ENCODE measurements around the gene LIPC.

The LIPC gene

DNA sequence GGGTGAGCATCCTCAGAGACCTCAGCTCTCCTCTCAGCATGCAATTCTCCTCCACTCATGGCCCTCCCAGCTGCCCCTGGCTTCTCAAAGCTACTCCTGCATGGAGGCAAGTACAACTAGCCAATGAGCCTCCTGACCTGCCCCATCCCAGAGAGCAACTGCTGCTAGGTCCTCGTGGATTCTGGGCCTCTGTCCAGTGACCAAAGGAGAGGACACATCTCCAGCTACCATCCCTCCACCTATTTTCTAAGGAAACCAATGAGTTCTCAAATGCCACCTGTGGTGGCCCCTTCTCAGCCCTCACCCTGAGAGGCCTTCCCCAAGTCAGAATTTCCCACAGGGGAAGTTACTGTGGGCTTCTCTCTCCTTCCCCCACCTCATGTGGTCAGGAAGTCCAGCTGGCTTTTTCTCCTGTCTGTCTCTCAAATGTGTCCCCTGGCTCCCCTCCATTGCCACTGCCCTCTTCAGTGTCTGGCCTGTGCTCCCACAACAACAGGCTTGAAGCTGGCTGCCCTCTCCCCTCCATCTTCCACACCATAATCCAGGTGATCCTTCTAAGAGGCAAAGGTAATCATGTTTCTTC is 43.0 kb downstream of the LIPC start:
- Histone ChIP-seq H3K27ac (ENCODE audit: extremely low read depth, low read depth, low read length) (no peak overlapping the region), H3K4me3 (ENCODE audit: low read depth, low read length) (no peak overlapping the region), H3K4me1 (ENCODE audit: control insufficient read depth, insufficient read depth, low read length) (no peaks in the 10 kb centered on the region; the same call in 1 of the 2 replicates), H3K9me3 (ENCODE audit: control insufficient read depth, insufficient read depth, low read depth, low read length) (no peaks in the 10 kb centered on the region), H3K36me3 (ENCODE audit: control insufficient read depth in 2 of 2, insufficient read depth in 1 of 2, low read length in 2 of 2) (no peaks in the 10 kb centered on the region)
- ChIA-PET CTCF (no interaction called here), POLR2A (no interaction called here)
- TF ChIP-seq ZNF394 (tag by site-specific recombination; IDR thresholded peaks at IDR 0.05; ENCODE audit: borderline replicate concordance) (no peak), ZNF184 (tag by site-specific recombination; IDR thresholded peaks at IDR 0.05) (no peak), ZNF202 (tag by site-specific recombination; IDR thresholded peaks at IDR 0.05; ENCODE audit: borderline replicate concordance) (no peak), ZNF791 (tag by site-specific recombination; IDR thresholded peaks at IDR 0.05) (no peak), WT1 (tag by site-specific recombination; IDR thresholded peaks at IDR 0.05) (no peak), ZNF366 (tag by site-specific recombination; conservative IDR thresholded peaks at IDR 0.05) (no peak)
- TF ChIP-seq, protein P1, sequence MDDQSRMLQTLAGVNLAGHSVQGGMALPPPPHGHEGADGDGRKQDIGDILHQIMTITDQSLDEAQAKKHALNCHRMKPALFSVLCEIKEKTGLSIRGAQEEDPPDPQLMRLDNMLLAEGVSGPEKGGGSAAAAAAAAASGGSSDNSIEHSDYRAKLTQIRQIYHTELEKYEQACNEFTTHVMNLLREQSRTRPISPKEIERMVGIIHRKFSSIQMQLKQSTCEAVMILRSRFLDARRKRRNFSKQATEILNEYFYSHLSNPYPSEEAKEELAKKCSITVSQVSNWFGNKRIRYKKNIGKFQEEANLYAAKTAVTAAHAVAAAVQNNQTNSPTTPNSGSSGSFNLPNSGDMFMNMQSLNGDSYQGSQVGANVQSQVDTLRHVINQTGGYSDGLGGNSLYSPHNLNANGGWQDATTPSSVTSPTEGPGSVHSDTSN (CRISPR knock-in tag; IDR thresholded peaks at IDR 0.05): no peak
- TF ChIP-seq, protein P2, sequence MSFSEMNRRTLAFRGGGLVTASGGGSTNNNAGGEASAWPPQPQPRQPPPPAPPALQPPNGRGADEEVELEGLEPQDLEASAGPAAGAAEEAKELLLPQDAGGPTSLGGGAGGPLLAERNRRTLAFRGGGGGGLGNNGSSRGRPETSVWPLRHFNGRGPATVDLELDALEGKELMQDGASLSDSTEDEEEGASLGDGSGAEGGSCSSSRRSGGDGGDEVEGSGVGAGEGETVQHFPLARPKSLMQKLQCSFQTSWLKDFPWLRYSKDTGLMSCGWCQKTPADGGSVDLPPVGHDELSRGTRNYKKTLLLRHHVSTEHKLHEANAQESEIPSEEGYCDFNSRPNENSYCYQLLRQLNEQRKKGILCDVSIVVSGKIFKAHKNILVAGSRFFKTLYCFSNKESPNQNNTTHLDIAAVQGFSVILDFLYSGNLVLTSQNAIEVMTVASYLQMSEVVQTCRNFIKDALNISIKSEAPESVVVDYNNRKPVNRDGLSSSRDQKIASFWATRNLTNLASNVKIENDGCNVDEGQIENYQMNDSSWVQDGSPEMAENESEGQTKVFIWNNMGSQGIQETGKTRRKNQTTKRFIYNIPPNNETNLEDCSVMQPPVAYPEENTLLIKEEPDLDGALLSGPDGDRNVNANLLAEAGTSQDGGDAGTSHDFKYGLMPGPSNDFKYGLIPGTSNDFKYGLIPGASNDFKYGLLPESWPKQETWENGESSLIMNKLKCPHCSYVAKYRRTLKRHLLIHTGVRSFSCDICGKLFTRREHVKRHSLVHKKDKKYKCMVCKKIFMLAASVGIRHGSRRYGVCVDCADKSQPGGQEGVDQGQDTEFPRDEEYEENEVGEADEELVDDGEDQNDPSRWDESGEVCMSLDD (tag by site-specific recombination; IDR thresholded peaks at IDR 0.05): no peak
- TF ChIP-seq, protein P3, sequence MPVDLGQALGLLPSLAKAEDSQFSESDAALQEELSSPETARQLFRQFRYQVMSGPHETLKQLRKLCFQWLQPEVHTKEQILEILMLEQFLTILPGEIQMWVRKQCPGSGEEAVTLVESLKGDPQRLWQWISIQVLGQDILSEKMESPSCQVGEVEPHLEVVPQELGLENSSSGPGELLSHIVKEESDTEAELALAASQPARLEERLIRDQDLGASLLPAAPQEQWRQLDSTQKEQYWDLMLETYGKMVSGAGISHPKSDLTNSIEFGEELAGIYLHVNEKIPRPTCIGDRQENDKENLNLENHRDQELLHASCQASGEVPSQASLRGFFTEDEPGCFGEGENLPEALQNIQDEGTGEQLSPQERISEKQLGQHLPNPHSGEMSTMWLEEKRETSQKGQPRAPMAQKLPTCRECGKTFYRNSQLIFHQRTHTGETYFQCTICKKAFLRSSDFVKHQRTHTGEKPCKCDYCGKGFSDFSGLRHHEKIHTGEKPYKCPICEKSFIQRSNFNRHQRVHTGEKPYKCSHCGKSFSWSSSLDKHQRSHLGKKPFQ (tag by site-specific recombination; IDR thresholded peaks at IDR 0.05): no peak
- TF ChIP-seq, protein P4, sequence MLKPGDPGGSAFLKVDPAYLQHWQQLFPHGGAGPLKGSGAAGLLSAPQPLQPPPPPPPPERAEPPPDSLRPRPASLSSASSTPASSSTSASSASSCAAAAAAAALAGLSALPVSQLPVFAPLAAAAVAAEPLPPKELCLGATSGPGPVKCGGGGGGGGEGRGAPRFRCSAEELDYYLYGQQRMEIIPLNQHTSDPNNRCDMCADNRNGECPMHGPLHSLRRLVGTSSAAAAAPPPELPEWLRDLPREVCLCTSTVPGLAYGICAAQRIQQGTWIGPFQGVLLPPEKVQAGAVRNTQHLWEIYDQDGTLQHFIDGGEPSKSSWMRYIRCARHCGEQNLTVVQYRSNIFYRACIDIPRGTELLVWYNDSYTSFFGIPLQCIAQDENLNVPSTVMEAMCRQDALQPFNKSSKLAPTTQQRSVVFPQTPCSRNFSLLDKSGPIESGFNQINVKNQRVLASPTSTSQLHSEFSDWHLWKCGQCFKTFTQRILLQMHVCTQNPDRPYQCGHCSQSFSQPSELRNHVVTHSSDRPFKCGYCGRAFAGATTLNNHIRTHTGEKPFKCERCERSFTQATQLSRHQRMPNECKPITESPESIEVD (tag by site-specific recombination; IDR thresholded peaks at IDR 0.05): no peak

DNA sequence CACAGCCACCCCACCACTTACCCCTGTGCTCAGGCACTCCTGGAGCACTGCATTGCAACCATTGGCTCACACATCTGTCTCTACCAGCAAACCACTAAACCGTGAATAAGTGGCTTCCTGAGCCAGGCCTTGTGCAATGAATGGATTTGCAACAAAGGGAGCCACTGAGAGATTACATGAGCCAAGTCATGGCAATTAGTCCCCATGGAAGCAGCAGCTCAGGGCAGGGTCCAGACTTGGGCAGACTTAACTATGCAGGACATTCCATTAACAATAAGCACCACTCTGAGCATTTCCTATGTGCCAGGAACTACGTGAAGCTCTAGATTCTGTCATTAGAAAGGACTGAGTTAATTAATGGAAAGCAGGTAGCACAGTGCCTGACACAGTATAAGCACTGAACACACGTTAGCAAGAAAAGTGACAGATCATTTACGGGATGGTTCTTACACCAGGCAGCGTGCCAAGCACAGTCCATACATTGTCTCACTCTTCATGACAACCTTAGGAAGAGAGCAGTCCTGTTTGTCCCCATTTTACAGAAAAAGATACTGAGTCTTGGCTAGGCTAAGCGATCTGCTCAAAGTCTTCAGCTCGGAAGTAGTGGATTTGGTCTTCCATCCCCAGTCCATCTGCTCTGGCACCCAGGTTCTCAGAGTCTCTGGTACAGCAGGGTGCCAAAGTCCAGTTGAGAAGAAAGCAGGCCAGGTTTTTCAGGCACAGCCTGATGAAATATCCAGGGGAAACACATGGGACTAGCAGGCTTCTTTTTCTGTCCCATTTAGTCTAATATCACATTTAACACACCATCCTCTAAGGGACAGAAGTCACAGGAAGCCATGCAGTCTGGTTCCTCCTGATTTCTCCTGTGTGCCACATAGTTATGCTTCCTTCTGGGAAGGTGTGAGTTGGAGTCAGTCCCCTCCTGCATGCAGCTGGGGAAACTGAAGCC is 44.1 kb downstream of the LIPC start:
- H3K4me1 ChIP-seq (ENCODE audit: control insufficient read depth, insufficient read depth, low read length): no peaks in the 10 kb centered on the region
- ChIA-PET CTCF (no interaction called here), POLR2A (no interaction called here)
- no peaks in the 10 kb centered on the region for H3K36me3 ChIP-seq (ENCODE audit: control insufficient read depth in 2 of 2, insufficient read depth in 1 of 2, low read length in 2 of 2)
- H3K9me3 ChIP-seq (ENCODE audit: control insufficient read depth, insufficient read depth, low read depth, low read length): no peaks in the 10 kb centered on the region
- H3K27ac ChIP-seq (ENCODE audit: extremely low read depth, low read depth, low read length): no peak overlapping the region
- H3K4me3 ChIP-seq (ENCODE audit: low read depth, low read length): no peak overlapping the region
- no peak for TF ChIP-seq ZNF701 (tag by site-specific recombination; IDR thresholded peaks at IDR 0.05)
- TF ChIP-seq ZSCAN30 (tag by site-specific recombination; IDR thresholded peaks at IDR 0.05): no peak
- TF ChIP-seq, protein P5, sequence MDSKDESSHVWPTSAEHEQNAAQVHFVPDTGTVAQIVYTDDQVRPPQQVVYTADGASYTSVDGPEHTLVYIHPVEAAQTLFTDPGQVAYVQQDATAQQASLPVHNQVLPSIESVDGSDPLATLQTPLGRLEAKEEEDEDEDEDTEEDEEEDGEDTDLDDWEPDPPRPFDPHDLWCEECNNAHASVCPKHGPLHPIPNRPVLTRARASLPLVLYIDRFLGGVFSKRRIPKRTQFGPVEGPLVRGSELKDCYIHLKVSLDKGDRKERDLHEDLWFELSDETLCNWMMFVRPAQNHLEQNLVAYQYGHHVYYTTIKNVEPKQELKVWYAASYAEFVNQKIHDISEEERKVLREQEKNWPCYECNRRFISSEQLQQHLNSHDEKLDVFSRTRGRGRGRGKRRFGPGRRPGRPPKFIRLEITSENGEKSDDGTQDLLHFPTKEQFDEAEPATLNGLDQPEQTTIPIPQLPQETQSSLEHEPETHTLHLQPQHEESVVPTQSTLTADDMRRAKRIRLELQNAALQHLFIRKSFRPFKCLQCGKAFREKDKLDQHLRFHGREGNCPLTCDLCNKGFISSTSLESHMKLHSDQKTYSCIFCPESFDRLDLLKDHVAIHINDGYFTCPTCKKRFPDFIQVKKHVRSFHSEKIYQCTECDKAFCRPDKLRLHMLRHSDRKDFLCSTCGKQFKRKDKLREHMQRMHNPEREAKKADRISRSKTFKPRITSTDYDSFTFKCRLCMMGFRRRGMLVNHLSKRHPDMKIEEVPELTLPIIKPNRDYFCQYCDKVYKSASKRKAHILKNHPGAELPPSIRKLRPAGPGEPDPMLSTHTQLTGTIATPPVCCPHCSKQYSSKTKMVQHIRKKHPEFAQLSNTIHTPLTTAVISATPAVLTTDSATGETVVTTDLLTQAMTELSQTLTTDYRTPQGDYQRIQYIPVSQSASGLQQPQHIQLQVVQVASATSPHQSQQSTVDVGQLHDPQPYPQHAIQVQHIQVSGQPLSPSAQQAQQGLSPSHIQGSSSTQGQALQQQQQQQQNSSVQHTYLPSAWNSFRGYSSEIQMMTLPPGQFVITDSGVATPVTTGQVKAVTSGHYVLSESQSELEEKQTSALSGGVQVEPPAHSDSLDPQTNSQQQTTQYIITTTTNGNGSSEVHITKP (tag by site-specific recombination; IDR thresholded peaks at IDR 0.05): peak; percentile 20; the same call in 1 of the 2 replicates
- TF ChIP-seq, protein P6, sequence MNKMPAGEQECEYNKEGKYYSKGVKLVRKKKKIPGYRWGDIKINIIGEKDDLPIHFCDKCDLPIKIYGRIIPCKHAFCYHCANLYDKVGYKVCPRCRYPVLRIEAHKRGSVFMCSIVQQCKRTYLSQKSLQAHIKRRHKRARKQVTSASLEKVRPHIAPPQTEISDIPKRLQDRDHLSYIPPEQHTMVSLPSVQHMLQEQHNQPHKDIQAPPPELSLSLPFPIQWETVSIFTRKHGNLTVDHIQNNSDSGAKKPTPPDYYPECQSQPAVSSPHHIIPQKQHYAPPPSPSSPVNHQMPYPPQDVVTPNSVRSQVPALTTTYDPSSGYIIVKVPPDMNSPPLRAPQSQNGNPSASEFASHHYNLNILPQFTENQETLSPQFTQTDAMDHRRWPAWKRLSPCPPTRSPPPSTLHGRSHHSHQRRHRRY (tag by site-specific recombination; IDR thresholded peaks at IDR 0.05): no peak
- no peak for TF ChIP-seq ZNF221 (tag by site-specific recombination; IDR thresholded peaks at IDR 0.05; ENCODE audit: borderline replicate concordance)
- TF ChIP-seq ZEB2 (tag by site-specific recombination; IDR thresholded peaks at IDR 0.05): no peak
- no peak for TF ChIP-seq ZNF416 (tag by site-specific recombination; IDR thresholded peaks at IDR 0.05)
- TF ChIP-seq ZNF202 (tag by site-specific recombination; IDR thresholded peaks at IDR 0.05; ENCODE audit: borderline replicate concordance): no peak
- TF ChIP-seq, protein P4 (tag by site-specific recombination; IDR thresholded peaks at IDR 0.05): no peak

All from HEK293 (cell line).